ENCODE measurements around the gene HAAO. TPM values are rescaled to one million over a fixed set of nuclear protein-coding genes. Genes with fewer than 3 reads are reported as not detected.

HAAO gene
- total RNA-seq, 1 experiment from 2014 or later = 6.6 TPM

DNA sequence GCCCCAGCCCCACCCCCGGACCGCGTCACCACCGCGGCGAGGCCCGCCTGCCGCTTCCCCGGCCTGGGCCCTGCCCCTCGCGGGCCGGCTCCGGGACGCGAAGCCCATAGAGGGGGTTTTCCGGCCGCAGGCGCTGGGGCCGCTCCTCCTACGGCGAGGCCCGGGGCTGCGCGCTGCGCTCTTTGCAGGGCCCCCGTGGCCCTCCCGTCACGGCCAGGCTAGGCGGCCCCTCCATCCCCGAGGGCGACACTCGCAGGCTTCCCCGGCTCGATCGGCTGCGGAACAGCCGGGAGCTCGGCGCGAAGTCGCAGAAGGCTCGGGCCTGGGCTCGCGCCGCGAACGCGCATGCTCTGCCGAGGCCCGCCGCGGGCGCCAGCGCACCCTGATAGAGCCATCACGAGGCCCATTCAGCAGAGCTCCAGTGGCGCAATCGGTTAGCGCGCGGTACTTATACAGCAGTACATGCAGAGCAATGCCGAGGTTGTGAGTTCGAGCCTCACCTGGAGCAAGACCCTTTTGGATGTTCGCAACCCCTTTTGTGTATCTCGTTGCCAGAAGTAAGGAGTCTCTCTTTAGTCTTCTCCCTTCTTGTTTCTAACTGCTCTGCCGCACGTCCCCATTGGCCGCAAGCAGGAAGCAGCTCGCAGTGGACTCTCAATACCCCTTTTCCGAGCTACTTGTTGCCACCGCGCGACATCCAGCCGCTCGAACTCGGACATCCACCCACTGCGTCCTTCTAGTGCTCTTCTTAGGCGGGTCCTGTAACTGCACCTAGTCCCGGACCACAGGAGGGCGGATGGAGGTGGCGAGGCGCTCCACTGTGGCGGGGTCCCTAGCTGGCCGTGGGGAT, 18.0 kb upstream of the HAAO start:
- H4K5ac ChIP-seq (ENCODE audit: insufficient read length, low read depth, low read length) = no peak overlapping the region
- no peak overlapping the region for H2AK5ac ChIP-seq (ENCODE audit: insufficient read length, low read length)
- no peak overlapping the region for H3K27ac ChIP-seq (ENCODE audit: insufficient read length, low read depth, low read length)
- H4K8ac ChIP-seq (replicated peaks; ENCODE audit: insufficient read length, low read depth, low read length) = no peak overlapping the region
- Mint-ChIP-seq H3K27ac (peak overlapping the region; percentile 97 to 98 (median 97)), H3K4me1 (peaks cover 18 to 21% of the 10 kb centered on the region in 2 experiments), H3K9me3 (peaks cover 10 to 13% of the 10 kb centered on the region in 2 experiments; a peak in 4 of 5 replicates), H3K36me3 (ENCODE audit: insufficient read depth in 1 of 3, low read depth in 3 of 3) (peaks cover 0 to 12% (median 2%) of the 10 kb centered on the region in 3 experiments; a peak in 3 of 7 replicates), H3K27me3 (ENCODE audit: low read depth) (peaks cover 15% of the 10 kb centered on the region), H3K4me3 (peak overlapping the region; percentile 89 to 95)
- no peak overlapping the region for H3K56ac ChIP-seq (ENCODE audit: insufficient read length, low read depth, low read length)
- 0 out of 2 replicates have a peak, but pooled peaks cover 2% of the 10 kb centered on the region for H3K27me3 ChIP-seq (ENCODE audit: insufficient read depth, low read length)
- no peak overlapping the region for H2BK5ac ChIP-seq (ENCODE audit: insufficient read length, low read length)
- no peak overlapping the region for H2BK20ac ChIP-seq (ENCODE audit: low read depth, low read length, poor library complexity, severe bottlenecking)
- H3K23ac ChIP-seq (ENCODE audit: insufficient read length, low read depth, low read length) = no peak overlapping the region
- TF ChIP-seq, protein P1, sequence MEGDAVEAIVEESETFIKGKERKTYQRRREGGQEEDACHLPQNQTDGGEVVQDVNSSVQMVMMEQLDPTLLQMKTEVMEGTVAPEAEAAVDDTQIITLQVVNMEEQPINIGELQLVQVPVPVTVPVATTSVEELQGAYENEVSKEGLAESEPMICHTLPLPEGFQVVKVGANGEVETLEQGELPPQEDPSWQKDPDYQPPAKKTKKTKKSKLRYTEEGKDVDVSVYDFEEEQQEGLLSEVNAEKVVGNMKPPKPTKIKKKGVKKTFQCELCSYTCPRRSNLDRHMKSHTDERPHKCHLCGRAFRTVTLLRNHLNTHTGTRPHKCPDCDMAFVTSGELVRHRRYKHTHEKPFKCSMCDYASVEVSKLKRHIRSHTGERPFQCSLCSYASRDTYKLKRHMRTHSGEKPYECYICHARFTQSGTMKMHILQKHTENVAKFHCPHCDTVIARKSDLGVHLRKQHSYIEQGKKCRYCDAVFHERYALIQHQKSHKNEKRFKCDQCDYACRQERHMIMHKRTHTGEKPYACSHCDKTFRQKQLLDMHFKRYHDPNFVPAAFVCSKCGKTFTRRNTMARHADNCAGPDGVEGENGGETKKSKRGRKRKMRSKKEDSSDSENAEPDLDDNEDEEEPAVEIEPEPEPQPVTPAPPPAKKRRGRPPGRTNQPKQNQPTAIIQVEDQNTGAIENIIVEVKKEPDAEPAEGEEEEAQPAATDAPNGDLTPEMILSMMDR (conservative IDR thresholded peaks at IDR 0.05) = no peak
- H3T11ph ChIP-seq (ENCODE audit: low read length) = no peak overlapping the region
- no peaks in the 10 kb centered on the region for H3K4me1 ChIP-seq (ENCODE audit: insufficient read depth, low read length)
- peak overlapping the region; percentile 46 for H3K4me2 ChIP-seq (ENCODE audit: insufficient read depth, insufficient read length, low read length)
- DNase-seq = peak; percentile 92
- no peak overlapping the region for H4K91ac ChIP-seq (ENCODE audit: insufficient read length, low read depth, low read length)
- H2BK15ac ChIP-seq (ENCODE audit: low read depth, low read length) = no peak overlapping the region
- H3K14ac ChIP-seq (ENCODE audit: insufficient read depth, low read length) = peak overlapping the region; percentile 83
- peak overlapping the region; percentile 91 for H3K18ac ChIP-seq (ENCODE audit: insufficient read length, low read depth, low read length)
- H2BK12ac ChIP-seq (ENCODE audit: insufficient read length, low read depth, low read length) = no peak overlapping the region
- peaks cover 6% of the 10 kb centered on the region for H3K23me2 ChIP-seq (ENCODE audit: insufficient read length, low read depth, low read length, poor library complexity, severe bottlenecking)
- no peak overlapping the region for H2BK120ac ChIP-seq (ENCODE audit: low read depth, low read length, poor library complexity, severe bottlenecking)
- H3K79me1 ChIP-seq (ENCODE audit: insufficient read depth, low read depth, low read length, poor library complexity, severe bottlenecking) = no peaks in the 10 kb centered on the region
- WGBS (ENCODE audit: extremely low coverage, insufficient read length, low lambda C conversion rate) = no CpG with 5 or more reads among the region's 83 CpGs
- no peak overlapping the region for H2AFZ ChIP-seq (ENCODE audit: low read length)
- no peaks in the 10 kb centered on the region for H4K20me1 ChIP-seq (ENCODE audit: control insufficient read depth, insufficient read depth, insufficient read length)
- no peak overlapping the region for H3K4ac ChIP-seq (ENCODE audit: low read depth, low read length)
- H3K9ac ChIP-seq (ENCODE audit: extremely low read depth, insufficient read length, low read length) = peak overlapping the region; percentile 68
- no peaks in the 10 kb centered on the region for H3K79me2 ChIP-seq (ENCODE audit: insufficient read depth, low read length)
- no peaks in the 10 kb centered on the region for H3K9me3 ChIP-seq (ENCODE audit: control insufficient read depth, low read depth, low read length)

All from H9 (cell line).